GM18511 (cell line): ENCODE data around the gene VCAN.

Experiments
- ATAC-seq: cut with Tn5 transposase; IDR thresholded peaks from one replicate; pipeline ENCODE4 v1.9.1; 2021; ENCODE audit warnings: mild to moderate bottlenecking, moderate library complexity; ENCODE audit not compliant: unreplicated experiment

Gene VCAN

GRCh38 chr5:83559118-83559785, 87.7 kb downstream of the VCAN start:
- no peak for ATAC-seq

GRCh38 chr5:83562071-83562606, 90.6 kb downstream of the VCAN start:
- ATAC-seq = no peak

GRCh38 chr5:83562791-83563557, 91.4 kb downstream of the VCAN start:
- ATAC-seq = no peak

- no peak for ATAC-seq
These were observed 92.1 kb downstream of the VCAN start for GRCh38 chr5:83563631-83564030.

- ATAC-seq = peak; percentile 82
These were observed 92.7 kb downstream of the VCAN start for GRCh38 chr5:83564069-83564749.

GRCh38 chr5:83567741-83568140, 96.2 kb downstream of the VCAN start:
- no peak for ATAC-seq

GRCh38 chr5:83568186-83568585, 96.6 kb downstream of the VCAN start:
- no peak for ATAC-seq

- no peak for ATAC-seq
These were observed 99.4 kb downstream of the VCAN start for GRCh38 chr5:83570916-83571315.

GRCh38 chr5:83572271-83572670, 100.7 kb downstream of the VCAN start:
- no peak for ATAC-seq

GRCh38 chr5:83576341-83576740, 104.8 kb downstream of the VCAN start:
- ATAC-seq = no peak

- no peak for ATAC-seq
These were observed 105.6 kb downstream of the VCAN start for GRCh38 chr5:83577036-83577636.

GRCh38 chr5:83583859-83584258, 112.3 kb downstream of the VCAN start:
- ATAC-seq = no peak

- no peak for ATAC-seq
These were observed 115.6 kb downstream of the VCAN start for GRCh38 chr5:83586874-83587776.

GRCh38 chr5:83589786-83590185, 118.2 kb downstream of the VCAN start:
- ATAC-seq = no peak

- no peak for ATAC-seq
These were observed 119.4 kb downstream of the VCAN start for GRCh38 chr5:83590966-83591365.

- no peak for ATAC-seq
These were observed 123.7 kb downstream of the VCAN start for GRCh38 chr5:83595217-83595616.

- ATAC-seq = no peak
These were observed 136.6 kb downstream of the VCAN start for GRCh38 chr5:83608122-83608521.

GRCh38 chr5:83614841-83615240, 143.3 kb downstream of the VCAN start:
- ATAC-seq = no peak

- no peak for ATAC-seq
These were observed 156.8 kb downstream of the VCAN start for GRCh38 chr5:83628360-83628759.
